Measurements from ENCODE around the gene GAS2L1.
A peak's percentile ranks its signal among the peaks of the same experiment; 100 is the strongest.

The GAS2L1 gene

DNA sequence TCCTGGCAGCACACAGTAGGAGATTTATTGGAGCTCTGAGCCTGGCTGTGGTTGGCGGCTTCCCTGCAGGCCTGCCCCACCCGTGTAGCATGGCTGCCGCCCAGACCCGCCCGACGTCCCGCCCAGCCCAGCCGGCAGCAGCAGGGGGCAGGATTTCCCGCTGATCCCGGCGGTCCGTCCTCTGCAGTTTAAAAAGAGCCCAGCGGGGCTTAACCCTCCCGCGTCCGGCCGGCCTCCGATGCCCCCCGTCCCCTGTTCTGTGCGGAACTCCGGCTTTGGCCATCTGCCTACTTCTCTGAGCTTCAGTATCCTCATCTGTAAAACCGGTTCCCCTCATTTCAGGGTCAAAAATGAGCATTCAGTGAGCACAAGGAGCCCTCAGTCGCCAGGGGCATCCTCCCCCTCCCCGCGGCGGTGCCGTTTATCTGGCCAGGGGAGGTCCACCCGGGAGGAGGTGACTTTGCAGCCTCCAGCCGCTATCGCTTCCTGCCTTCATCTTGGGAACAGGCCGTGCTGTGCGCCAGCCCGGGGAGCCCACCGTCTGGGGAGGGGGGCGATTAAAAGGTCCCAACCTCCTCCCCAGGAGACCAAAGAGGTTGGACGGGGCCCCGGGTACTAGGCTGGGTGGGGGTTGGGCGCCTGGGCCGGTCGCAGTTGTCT is at the start of gene GAS2L1:
Gene GAS2L1 (plus strand): TSS at position 476 of the 660 bp plus-strand sequence. CDS start 1,456 bp downstream, outside the sequence.
- peak; percentile 69 for DNase-seq (ENCODE audit: low spot score)

DNA sequence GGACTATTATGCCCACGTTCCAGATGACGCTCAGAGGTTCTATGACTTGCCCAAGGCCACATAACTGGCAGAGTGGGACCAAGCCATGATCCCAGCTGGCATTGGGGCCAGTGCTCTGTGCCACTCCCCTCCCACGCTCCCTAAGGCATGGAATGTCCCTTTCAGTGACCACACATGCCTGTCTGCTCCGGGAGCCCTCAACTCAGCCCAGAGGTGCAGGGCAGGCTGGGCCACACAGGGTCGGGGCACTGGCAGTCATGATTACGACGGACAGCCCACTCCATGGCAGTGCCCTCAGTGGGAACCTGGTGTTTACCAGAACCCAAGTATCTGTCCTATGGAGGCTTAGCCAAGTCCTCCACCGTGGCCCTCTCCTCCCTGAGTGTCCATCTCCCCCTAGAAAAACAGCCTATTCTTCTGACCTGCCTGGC is 48.7 kb upstream of the GAS2L1 start:
- no peak for DNase-seq (ENCODE audit: low spot score)

DNA sequence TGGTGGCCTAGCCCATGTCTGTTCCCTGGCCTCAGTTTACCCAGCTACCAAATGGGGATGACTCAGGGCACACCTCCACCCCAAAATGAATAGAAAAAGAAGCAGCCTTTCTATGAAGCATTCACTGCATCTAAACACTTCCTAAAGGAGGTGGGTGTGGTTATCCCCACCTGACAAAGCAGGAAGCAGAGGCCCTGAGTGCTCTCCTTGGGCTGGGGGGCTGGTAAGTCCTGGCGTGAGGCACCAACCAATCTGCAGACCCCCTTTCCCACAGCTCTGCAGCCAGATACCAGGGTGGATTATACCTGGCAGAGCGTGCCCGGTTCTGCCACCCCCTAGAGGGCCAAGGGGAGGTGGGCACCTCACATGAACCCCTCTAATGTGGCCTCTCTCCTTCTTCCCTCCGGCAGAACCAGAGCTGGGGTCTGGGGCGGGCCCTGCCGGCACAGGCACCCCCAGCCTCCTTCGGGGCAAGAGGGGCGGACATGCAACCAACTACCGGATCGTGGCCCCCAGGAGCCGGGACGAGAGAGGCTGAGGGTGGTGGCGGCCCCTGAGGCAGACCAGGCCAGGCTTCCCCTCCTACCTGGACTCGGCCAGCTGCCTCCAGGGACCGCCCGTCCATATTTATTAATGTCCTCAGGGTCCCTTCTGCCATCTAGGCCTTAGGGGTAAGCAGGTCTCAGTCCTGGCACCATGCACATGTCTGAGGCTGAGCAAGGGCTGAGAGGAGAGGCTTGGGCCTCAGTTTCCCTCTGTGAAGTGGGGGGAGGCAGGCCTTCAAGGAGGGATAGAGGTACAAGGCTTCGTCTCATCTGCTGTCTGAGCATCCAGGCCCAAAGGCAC is 47.8 kb upstream of the GAS2L1 start:
- no peak for DNase-seq (ENCODE audit: low spot score)

DNA sequence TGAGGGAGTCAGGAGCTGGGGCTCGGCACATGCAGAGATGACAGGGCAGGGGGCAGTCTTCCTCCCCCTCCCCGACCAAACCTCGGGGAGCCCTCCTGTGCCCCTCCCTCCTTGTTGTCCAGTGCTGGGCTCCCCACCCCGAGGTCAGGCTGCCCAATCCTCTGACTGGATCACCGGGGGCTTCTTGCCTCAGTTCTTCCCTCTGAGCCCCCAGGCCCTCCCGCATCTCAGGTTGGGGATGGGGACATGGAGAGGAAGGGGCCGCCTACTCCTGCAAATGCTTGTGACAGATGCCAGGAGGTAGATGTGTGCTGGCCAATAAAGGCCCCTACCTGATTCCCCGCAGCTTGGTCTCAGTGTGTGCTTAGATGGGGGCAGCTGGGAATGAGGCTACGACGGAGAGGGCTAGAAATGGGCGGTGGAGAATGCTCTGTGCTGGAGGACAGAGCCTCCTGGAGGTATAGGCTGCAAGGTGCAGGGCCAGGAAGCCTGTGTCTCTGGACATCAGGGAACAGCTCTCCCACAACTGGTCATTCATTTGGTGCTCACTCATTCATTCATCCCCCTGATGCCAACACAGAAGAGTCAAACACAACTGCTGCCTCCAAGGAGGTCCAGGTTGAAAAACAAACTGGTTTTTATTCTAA is 47.1 kb upstream of the GAS2L1 start:
- no peak for DNase-seq (ENCODE audit: low spot score)

DNA sequence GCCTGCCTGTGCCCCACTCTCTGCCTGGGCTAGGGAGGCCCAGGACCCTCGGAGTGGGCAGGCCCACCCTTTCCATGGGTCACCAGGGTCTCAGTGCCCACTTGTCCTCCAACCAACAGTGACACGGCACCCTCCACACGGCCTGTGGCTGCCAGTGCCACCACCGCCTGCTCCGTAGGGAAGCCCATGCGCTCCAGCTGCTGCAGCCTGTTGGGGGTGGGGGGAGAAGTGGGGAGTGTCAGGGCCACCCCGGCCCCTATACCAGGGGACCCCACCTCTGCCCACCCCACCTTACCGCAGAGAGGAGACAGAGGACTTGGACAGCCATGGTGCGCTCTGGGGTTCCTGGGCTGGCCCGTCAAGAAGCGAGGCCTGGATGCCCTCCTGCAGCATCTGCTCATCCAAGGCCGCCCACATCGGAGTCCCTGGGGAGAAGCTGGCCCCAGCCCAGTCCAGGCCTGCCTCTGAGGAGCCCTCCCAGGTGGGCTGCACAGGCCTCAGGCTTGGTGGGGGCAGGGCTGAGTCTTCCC is 46.4 kb upstream of the GAS2L1 start:
- no peak for DNase-seq (ENCODE audit: low spot score)

DNA sequence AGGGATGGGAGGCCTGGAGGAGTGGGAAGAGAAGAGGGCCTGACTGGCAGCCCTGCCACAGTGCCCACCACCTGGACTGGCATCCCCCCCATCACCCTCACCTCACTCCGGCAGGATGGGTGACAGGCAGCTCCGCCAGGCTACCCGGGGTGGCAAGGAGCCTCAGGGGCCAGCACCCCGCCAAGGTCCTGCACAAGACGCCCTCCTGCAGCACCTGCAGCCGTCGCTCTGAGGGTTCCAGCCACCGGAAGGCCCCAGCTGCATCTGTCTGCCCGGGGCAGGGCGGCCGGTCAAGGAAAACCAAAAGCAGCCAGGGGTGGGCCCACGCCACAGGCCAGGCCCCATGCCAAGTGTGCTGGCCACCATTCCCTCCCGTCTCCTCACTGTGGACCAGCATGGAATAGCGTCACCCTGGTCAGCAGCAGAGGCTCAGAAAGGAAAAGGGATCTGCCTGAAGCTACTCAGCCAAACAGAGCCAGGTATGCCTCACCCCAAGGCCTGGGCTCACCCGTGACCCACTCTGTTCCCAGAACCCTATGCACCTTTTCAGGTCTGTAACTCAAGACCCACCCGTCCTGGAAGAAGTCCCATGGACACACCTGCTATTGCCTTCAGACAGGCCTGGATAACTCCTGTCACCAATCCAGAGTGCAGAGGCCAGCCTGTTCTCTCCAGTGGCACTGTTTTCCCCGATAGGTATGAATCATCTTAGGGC is 45.7 kb upstream of the GAS2L1 start:
- no peak for DNase-seq (ENCODE audit: low spot score)

DNA sequence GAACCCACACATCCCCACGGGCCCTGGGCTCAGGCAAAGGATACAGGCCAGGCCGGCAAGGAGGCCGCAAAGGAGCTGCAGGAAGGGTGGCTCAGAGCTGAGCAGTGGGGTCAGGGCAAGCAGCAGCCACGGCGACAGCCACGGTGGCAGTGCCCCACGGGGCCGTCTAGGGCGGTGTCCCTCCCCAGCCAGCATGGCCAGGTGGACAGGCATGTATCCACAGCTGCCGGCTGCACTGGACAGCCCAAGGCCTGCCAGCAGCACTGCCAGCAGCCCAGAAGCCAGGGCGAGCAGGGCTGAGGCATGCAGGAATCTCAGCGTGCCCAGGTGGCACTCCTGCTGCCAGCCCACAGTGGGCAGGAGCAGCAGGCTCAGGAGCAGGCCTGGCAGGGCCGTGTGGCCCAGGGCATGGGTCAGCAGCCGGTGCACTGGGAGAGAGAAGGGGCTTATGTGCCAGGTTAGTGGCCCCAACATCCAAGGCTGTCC is 42.6 kb upstream of the GAS2L1 start:
- no peak for DNase-seq (ENCODE audit: low spot score)

DNA sequence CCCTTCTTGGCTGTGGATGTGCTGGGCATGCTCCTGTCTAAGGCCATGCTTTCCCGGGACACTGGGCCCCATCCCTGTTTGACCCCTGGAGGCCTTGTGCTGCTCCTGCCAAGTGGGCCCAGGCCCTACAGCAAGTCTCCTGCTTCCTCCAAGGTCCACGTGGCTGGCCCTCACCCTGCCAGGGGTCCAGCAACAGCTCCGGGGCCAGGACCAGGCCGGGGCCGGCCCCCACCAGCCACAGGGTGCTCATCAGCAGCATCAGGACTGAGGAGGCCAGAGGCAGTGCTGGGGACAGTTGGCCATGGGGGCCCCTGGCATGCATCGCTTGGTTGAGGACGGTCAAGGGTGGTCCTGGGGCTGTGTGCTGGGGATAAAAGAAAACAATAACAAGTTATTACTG is 41.1 kb upstream of the GAS2L1 start:
- no peak for DNase-seq (ENCODE audit: low spot score)

DNA sequence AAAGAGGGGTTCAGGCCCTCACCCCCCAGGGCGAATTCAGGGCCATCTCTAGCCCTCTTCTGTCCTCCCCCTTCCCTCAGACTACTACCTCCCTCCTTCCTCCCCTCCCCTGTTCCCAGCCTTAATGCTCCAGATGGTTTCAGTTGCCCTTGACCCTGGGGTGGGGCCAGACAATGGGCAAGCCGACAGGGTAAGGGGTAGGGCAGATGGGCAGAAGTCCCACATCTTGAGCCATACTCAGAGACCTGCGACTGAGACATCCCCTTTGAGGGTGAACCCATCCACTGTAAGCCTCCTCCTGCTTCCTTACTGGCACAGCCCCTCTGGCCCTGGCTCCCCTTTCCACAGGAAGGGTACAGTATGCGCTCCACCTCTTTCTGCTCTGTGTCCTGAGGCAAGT is 40.5 kb upstream of the GAS2L1 start:
- DNase-seq (ENCODE audit: low spot score), result no peak

DNA sequence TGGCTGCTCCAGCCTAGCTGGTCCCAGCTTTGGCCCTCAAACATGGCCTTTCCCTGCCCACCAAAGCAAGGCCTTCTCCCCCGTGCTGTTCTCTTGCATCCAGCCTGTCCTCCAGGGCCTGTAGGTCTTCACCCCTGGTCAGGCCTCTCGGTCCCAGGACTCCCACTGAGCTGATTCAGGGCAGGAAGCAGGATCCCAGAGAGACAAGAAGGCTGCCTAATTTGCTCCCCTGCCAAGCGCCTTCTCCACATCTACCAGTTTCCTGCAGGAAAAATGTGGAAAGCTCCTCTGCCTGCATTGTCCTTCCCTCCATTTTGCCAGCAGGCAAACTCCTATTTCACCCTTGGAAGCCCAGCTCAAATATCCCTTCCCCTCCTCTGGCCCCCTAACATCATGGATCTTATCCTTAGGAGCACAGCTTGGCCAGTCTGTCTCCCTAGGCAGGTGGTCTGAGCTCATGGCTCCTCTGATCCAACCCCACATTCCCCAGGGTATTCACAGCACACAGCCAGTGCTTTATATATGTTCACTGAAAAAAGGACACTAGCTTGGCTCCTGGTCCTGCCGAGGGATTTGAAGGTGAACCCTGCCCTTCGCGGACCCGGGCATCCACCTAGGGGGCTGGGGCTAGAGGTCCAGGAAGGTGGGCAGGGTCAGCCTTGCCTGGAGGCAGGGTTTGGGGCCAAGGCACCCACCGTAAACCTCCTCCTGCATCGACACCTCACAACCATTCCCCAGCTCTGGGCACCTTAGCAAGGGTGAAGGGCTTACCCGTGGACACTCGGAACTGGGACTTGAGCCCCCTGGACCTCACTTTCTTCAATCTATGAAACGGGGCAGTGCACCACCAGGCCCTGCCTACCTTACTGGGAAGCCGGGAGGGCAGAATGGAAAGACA is 39.6 kb upstream of the GAS2L1 start:
- DNase-seq (ENCODE audit: low spot score), result no peak

DNA sequence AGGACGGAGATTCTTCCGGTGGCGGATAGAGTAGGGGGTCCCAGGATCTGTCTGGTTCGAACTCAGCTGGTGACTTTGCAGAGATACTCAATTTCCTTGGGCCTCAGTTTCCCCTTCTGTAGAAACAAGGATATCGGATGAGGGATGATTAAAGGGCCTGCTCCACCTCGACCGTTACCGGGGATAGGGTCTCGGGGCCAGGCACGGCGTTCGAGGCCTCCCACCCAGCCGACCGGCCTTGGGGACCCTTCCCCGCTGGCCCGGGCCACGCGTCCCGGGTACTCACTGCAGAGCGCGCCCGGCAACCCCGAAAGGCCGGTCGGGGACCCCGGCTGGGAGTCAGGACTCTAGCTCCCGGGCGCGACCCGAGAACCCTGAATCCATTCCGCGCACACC is 39.0 kb upstream of the GAS2L1 start:
- DNase-seq (ENCODE audit: low spot score), result no peak

DNA sequence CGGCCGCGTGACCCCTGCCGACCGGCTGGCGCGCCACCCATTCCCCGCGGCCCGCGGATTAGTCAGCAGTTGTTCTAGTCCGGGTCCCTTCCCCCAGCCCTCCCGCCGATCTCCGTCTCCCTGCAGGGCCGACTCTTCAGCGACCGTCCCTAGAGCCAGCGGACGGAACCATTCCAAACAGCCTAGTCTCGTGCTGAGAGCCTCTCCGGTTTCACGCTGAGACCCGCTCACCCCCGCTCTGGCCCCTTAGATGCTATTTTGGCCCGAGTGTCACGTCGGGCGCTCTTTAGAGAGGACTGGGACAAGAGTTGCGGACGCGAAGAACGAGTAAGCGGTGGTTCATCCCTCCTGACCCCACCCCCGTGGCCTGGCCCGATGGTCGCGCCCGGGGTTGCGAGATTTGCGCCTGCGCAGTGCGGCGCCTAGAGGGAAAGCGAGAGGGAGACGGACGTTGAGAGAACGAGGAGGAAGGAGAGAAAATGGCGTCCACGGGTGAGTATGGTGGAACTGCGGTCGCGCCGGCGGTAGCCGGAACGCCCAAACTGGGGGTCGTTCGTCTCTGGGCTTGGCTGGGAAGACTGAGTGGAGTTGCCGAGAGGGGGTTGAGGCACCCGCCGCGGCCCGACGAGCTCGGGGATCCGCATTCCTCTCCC is 38.5 kb upstream of the GAS2L1 start, which contains the start of the genes EWSR1 and RHBDD3:
Gene EWSR1 (plus strand): TSS at position 411 of the 653 bp plus-strand sequence. CDS start 69 bp downstream, at position 480.
Gene RHBDD3 (minus strand): TSS at position 124 of the 653 bp plus-strand sequence. CDS start 2,355 bp downstream, outside the sequence.
- DNase-seq (ENCODE audit: low spot score), result peak; percentile 94

DNA sequence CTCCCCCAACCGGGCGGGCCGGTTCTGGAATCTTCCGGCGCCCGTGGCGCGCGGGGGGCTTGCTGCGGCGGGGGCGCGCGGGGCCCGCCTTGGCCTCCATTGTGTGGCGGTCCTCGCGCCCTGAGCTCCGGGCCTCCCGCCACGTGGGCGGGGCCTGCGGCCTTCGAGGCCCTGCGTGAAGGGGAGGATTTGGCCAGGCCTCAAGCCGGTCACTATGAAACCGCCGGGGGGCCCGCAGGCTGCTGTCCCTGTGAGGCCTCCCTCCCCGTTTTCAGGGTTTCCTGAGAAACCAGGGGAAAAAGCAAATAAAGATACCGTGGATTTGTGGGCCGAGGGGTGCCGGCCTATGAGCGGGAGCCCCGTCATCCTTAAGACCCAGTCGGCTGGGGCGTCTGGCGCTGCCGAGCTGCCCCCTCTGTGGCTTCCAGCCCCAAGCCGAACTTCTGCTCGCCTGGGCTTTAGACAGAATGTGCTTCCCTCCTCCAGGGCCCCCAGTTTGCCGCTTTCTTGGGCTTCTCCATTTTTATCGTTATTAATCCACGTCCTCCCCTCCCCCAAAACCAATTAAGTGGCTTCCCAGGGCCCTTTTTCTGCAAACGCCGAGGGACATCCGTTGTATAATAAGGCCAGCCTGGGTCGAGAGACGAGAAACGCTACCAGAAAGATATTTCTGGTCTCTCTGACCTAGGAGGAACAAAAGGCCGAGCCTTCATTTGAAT is 37.8 kb upstream of the GAS2L1 start:
- DNase-seq (ENCODE audit: low spot score), result peak; percentile 73

DNA sequence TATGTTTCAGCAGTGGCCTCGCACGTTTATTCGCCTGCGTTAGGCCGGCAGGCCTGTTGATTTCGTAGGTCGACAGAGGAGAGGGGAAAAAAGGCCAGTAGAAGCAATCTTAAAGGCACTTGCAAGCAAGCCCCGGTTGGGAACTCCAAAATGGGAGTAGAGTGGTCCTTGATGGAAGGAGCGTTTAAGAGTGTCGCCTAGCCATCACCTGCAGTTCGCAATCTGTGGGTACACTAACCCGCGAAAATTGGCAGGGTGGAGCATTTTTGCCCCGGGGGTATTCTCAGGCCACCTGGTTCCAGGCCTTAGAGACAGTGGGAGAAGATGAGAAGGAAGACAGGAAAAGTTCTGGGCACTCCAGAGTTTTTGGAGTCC is 37.2 kb upstream of the GAS2L1 start:
- DNase-seq (ENCODE audit: low spot score), result no peak

DNA sequence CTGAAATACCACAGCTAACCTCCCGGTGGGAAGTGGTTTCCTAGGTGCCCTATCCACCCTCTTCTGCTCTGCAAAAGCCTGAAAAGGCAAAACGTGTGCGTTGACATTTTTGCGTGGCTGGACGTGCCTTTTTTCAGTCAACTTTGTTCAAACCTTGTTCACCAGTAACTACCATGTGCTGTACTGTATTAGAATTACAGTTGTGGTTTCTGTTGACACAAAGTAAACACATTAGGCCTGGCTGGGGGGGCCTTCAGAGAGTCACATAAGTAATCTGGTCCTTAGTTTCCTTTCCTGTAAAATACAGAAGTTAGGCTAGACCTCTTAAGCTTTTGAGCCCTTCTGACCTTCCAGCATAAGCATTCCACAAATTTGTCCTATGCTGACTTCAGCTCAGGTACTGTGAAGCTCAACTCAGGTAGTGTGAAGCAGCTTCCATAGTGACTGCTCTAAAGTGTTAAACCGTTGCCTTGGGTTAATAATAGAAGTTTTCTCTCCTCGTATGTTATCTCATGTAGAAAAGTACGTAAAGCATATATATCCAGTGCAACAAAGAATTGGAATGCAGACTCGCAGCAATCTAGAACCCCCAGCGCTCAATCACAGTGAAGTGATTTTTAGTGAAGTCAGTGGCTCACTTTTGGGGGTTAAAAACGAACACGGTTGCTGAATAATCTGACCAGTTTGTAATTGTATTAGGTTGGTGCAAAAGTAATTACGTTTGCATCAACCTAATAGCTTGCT is 36.5 kb upstream of the GAS2L1 start:
- no peak for DNase-seq (ENCODE audit: low spot score)

DNA sequence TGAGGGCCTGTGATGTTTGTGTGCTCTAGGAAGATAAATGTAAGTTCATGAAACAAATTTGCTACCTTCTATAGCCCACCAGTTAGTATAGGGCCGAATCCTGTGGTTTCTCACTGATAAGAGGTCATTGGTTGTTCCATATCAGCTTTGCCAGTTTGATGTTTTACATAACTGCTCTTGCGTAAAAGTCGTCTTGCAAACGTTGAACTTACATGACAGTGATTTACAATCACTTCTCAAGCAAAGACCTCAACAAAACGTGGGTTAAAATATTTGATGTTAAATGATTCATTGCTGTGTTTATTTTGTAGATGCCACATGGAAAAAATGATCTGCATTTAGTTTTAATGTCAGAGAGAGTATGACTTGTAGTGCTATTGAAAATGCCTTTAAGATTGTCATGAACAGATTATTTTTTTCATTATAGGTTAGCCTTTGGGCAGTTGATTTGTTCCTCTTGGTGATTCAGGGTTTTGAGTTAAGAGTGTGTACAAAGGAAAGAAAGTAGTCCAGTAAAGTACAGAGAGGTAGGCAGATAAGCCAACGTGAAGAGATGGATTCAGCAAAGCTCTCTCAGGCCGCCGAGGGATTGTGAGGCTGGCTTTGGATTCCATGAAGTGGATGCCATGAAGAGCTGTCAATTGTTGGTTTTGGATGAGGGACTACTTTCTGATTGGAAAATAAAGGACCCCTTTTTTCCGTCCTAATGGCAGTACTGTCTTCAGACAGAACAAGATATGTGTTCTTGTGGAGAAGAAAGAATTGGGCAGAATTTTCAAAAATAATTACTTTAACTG is 35.8 kb upstream of the GAS2L1 start:
- no peak for DNase-seq (ENCODE audit: low spot score)

DNA sequence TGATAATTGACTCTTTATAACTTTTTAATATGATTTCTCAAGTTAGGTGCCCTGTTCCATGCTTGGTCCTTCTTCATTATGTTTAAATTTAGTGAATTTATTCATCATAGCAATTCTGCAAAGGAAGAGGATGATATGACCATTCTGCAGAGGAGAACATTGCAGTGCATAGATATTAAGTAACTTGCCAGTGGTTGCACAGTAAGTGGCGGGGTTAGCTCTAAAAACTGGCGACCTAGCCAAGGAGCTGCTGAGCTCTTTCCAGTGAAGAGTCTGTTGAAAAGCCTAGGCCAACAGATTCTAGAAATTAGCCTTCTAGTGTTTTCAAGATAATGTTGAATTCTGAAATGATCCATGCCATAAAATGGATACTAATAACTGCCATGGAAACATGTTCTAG is 33.8 kb upstream of the GAS2L1 start:
- DNase-seq (ENCODE audit: low spot score), result no peak

DNA sequence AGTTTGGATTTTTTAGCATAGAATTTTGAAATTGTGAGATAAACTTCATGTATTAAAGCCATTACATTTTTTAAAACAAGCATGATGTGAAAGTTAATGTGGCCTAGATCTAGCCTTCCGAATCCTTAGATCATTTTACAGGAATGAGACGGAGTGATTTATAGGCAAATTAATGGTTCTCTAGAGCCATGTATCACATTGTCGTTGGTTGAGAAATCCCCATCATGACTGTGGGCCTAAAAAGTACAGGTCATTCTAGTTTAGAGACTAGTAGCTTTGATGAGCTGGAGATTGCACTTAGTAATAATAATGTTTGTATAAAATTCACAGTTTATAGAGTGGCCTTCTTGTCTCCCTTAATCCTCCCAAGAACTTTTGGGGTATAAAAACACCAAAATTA is 31.3 kb upstream of the GAS2L1 start:
- DNase-seq (ENCODE audit: low spot score), result no peak

Data from globus pallidus (tissue), 1 donor.